Neural crest cell (in vitro differentiated cells): ENCODE measurements around the gene PRPF39. TPM values are rescaled to one million over a fixed set of nuclear protein-coding genes. Genes with fewer than 3 reads are reported as not detected.

Source experiments
- DNase-seq: peaks from one replicate; pipeline ENCODE4 v3.0.0; 2021; ENCODE audit warnings: low read depth, mixed read lengths, low spot score
- H3K27ac Mint-ChIP-seq: one replicate; pipeline ENCODE4 v1.8.0; 2021; ENCODE audit warnings: mild to moderate bottlenecking, mixed read lengths; ENCODE audit not compliant: unreplicated experiment
- H3K27me3 Mint-ChIP-seq: 2 replicates; pipeline ENCODE4 v1.8.0; 2021; ENCODE audit warnings: low read depth, mild to moderate bottlenecking, mixed read lengths
- H3K36me3 Mint-ChIP-seq: 2 replicates; pipeline ENCODE4 v1.8.0; 2021; ENCODE audit warnings: low read depth, mild to moderate bottlenecking, mixed read lengths
- H3K4me1 Mint-ChIP-seq: 2 replicates; pipeline ENCODE4 v1.8.0; 2021; ENCODE audit warnings: mixed read lengths
- H3K4me3 Mint-ChIP-seq: one replicate; pipeline ENCODE4 v1.8.0; 2021; ENCODE audit warnings: mild to moderate bottlenecking, mixed read lengths
- H3K9me3 Mint-ChIP-seq: 2 replicates; pipeline ENCODE4 v1.8.0; 2021; ENCODE audit warnings: mixed read lengths
- total RNA-seq: library from RNA; stranded (reverse); gene quantifications from 2 replicates; pipeline ENCODE4 v1.2.1, GENCODE V29; 2021
- TF ChIP-seq, protein P1 (sequence below): fragments of 200-600 bp; sonication (generic); conservative IDR thresholded peaks from 2 replicates; pipeline ENCODE4 v1.5.0; 2021; ENCODE audit warnings: antibody characterized with exemption, mild to moderate bottlenecking

The PRPF39 gene
- total RNA-seq, 1 donor from 2014 or later, result 65.3 TPM

DNA sequence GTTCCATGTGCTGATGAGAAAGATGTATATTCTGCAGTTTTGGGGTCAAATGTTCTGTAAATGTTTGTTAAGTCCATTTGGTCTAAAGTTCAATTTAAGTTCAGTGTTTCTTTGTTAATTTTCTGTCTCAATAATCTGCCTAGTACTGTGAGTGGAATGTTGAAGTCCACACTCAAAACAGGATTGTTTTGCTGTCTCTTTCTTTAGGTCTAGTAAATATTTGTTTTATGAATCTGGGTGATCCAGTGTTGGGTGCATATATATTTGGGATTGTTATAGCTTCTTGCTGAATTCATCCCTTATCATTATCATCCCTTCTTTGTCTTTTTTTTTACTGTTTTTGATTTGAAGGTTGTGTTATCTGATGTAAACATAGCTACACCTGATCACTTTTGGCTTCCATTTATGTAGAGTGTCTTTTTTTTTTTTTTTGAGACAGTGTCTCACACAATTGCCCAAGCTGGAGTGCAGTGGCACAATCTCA, 26.0 kb upstream of the PRPF39 start:
- H3K4me1 Mint-ChIP-seq, result no peaks in the 10 kb centered on the region
- H3K36me3 Mint-ChIP-seq, result peaks cover 29% of the 10 kb centered on the region
- peaks cover 10% of the 10 kb centered on the region for H3K9me3 Mint-ChIP-seq
- TF ChIP-seq, protein P1, sequence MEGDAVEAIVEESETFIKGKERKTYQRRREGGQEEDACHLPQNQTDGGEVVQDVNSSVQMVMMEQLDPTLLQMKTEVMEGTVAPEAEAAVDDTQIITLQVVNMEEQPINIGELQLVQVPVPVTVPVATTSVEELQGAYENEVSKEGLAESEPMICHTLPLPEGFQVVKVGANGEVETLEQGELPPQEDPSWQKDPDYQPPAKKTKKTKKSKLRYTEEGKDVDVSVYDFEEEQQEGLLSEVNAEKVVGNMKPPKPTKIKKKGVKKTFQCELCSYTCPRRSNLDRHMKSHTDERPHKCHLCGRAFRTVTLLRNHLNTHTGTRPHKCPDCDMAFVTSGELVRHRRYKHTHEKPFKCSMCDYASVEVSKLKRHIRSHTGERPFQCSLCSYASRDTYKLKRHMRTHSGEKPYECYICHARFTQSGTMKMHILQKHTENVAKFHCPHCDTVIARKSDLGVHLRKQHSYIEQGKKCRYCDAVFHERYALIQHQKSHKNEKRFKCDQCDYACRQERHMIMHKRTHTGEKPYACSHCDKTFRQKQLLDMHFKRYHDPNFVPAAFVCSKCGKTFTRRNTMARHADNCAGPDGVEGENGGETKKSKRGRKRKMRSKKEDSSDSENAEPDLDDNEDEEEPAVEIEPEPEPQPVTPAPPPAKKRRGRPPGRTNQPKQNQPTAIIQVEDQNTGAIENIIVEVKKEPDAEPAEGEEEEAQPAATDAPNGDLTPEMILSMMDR, result no peak
- H3K27me3 Mint-ChIP-seq, result no peaks in the 10 kb centered on the region
- no peak overlapping the region for H3K27ac Mint-ChIP-seq
- DNase-seq, result no peak
- H3K4me3 Mint-ChIP-seq, result no peak overlapping the region

GRCh38 chr14:45060551-45060950, 23.4 kb upstream of the PRPF39 start:
- H3K27me3 Mint-ChIP-seq, result no peaks in the 10 kb centered on the region
- peaks cover 21% of the 10 kb centered on the region for H3K36me3 Mint-ChIP-seq

GRCh38 chr14:45065540-45065939, 18.4 kb upstream of the PRPF39 start:
- Mint-ChIP-seq H3K36me3 (peaks cover 12% of the 10 kb centered on the region), H3K4me1 (no peaks in the 10 kb centered on the region), H3K9me3 (no peaks in the 10 kb centered on the region), H3K27me3 (no peaks in the 10 kb centered on the region), H3K27ac (no peak overlapping the region), H3K4me3 (no peak overlapping the region)
- TF ChIP-seq, protein P1, result no peak
- no peak for DNase-seq

More at GRCh38 chr14:45060551-45060950, 23.4 kb upstream of the PRPF39 start:
- Mint-ChIP-seq H3K4me1 (no peaks in the 10 kb centered on the region), H3K9me3 (peaks cover 10% of the 10 kb centered on the region), H3K4me3 (no peak overlapping the region), H3K27ac (no peak overlapping the region)
- no peak for DNase-seq
- TF ChIP-seq, protein P1, result no peak

DNA sequence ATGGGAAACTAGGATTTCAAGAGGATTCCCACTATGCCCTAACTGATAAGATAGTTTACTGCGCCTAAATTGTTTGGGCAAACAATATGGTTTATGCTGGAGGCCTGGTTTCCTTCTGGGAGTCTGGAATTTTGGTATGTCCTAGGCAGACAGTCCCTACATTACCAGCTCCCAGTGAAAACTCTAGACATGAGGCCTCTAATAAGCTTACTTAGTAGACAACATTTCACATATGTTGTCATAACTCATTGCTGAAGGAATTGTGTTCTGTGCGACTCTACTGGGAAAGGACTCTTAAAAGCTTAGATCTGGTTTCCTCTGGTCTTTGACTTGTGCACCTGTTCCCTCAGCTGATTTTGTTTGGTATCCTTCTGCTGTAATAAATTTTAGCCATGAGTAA, 18.0 kb upstream of the PRPF39 start:
- H3K9me3 Mint-ChIP-seq, result no peaks in the 10 kb centered on the region
- no peak overlapping the region for H3K4me3 Mint-ChIP-seq
- no peaks in the 10 kb centered on the region for H3K27me3 Mint-ChIP-seq
- TF ChIP-seq, protein P1, result no peak
- no peak overlapping the region for H3K27ac Mint-ChIP-seq
- peaks cover 12% of the 10 kb centered on the region for H3K36me3 Mint-ChIP-seq
- no peaks in the 10 kb centered on the region for H3K4me1 Mint-ChIP-seq
- DNase-seq, result no peak

DNA sequence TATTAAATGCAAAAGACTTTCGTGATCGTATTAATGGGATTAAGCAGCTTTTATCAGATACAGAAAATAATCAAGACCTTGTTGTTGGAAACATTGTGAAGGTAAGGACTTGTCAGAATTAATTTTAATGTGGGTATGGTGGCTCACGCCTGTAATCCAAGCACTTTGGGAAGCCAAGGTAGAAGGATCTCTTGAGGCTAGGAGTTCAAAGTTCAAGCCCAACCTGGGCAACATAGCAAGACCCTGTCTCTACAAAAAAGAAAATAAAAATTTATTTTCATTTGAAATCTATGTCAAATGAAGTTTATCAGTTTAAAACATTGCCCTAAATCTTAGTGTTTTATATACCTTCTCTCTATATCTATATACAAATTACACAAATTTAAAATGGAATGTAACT, 17.2 kb upstream of the PRPF39 start:
- no peaks in the 10 kb centered on the region for H3K4me1 Mint-ChIP-seq
- DNase-seq, result no peak

More for the DNA sequence above, 17.2 kb upstream of the PRPF39 start:
- Mint-ChIP-seq H3K4me3 (no peak overlapping the region), H3K9me3 (no peaks in the 10 kb centered on the region), H3K36me3 (peaks cover 12% of the 10 kb centered on the region), H3K27me3 (no peaks in the 10 kb centered on the region), H3K27ac (no peak overlapping the region)
- TF ChIP-seq, protein P1, result no peak
